WI38 (cell line): ENCODE results near the gene PIP5K1A.
"Not testable (repeated sequence)": the region's sequence is repeated elsewhere in the genome, so short reads cannot be mapped to it uniquely, and the experiment has no call there.

Experiments
- H3K4me3 ChIP-seq: 2 replicates; pipeline ENCODE4 v1.5.1; 2011; ENCODE audit warnings: low read depth, mild to moderate bottlenecking, control low read depth, low read length
- CTCF ChIP-seq: IDR thresholded peaks from 2 replicates; pipeline ENCODE4 v1.5.1; 2012; ENCODE audit warnings: low read depth, mild to moderate bottlenecking, control low read depth, low read length

PIP5K1A gene

DNA sequence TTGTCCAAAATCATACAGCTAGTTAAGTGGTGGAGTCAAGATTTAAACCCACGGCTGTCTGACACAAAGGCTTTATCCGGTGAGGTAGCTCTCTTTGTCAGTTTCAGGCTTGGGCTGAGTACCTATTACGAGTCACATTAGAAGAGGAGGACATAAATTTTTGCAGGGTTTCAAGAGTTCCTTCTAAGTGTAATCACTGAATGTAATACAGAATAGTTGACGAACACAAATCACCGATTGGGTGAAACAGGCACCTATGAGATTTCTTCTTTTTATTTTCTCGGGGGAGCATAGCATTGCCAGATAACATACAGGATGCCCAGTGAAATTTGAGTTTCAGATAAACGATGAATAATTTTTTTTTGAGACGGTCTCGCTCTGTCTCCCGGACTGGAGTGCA lies 57.0 kb downstream of the PIP5K1A start:
- TF ChIP-seq CTCF: no peak
- peak overlapping the region; percentile 84 for H3K4me3 ChIP-seq

- TF ChIP-seq CTCF: no peak
- H3K4me3 ChIP-seq: no peak overlapping the region
Measured at GRCh38 chr1:151259351-151259750, 61.0 kb downstream of the PIP5K1A start.

GRCh38 chr1:151265446-151266236 lies 67.3 kb downstream of the PIP5K1A start:
- no peak for TF ChIP-seq CTCF
- H3K4me3 ChIP-seq: no peak overlapping the region

GRCh38 chr1:151266315-151266714 lies 68.0 kb downstream of the PIP5K1A start:
- H3K4me3 ChIP-seq: no peak overlapping the region

GRCh38 chr1:151266821-151267220 lies 68.5 kb downstream of the PIP5K1A start:
- no peak overlapping the region for H3K4me3 ChIP-seq
- no peak for TF ChIP-seq CTCF

More at GRCh38 chr1:151266315-151266714, 68.0 kb downstream of the PIP5K1A start:
- TF ChIP-seq CTCF: no peak

- no peak overlapping the region for H3K4me3 ChIP-seq
- no peak for TF ChIP-seq CTCF
Measured at GRCh38 chr1:151267760-151268159, 69.4 kb downstream of the PIP5K1A start.

GRCh38 chr1:151273924-151274466 lies 75.6 kb downstream of the PIP5K1A start:
- no peak for TF ChIP-seq CTCF

GRCh38 chr1:151275341-151275740 lies 77.0 kb downstream of the PIP5K1A start:
- H3K4me3 ChIP-seq: not testable (repeated sequence)

More at GRCh38 chr1:151273924-151274466, 75.6 kb downstream of the PIP5K1A start:
- H3K4me3 ChIP-seq: no peak overlapping the region
